HUDEP-2 (cell line): Measurements from ENCODE around the gene IRF2BP1.

Experiments
- DNase-seq, 76 experiments: peaks; one replicate each; lab custom pipeline; 2025; ENCODE audit not compliant: unreplicated experiment in 76 of 76; lab: John Stamatoyannopoulos, UW

IRF2BP1 gene

GRCh38 chr19:45863335-45863839, 22.6 kb downstream of the IRF2BP1 start:
- peak in 1 of 76 experiments; percentile 92 for DNase-seq

DNA sequence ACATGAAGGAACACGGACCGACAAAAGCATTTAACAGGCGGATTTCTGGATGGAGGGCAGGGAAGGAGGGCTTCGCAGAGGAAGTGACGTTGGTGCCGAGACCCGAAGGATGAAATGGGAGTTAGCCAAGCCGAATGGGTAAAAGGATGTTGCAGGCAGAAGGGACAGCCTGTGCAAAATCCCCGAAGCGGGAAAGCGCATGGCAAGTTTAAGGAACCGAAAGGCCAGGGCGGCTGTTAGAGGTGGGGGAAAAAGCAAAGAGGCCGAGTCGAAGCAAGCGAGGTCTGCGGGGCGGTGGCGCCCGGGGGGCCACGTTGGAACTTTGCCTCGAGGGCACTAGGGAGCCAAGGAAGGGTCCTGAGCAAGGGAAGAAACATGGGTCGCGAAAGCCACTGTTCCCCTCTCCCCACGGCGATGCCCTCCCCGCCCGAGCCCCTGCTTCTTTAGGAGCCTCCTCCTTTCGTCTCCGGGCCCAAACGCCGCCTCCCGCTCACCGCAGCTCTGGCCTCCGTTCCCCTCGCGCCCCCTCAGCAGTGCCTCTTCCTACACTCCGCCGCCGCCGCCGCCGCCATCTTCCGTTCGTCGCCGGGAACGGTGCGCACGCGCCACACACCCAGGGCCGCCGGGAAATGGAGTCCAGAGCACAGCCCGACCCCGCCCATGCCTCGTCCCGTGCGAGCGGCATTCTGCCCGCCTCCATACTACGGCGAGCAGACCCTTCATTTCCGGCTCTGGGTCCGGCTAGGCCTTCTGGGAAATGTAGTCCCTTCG, 23.2 kb downstream of the IRF2BP1 start, which contains the start of gene SYMPK:
TSS of gene SYMPK (minus strand) at position 584 of the 771 bp plus-strand sequence. CDS start 8,652 bp downstream, outside the sequence.
- DNase-seq = peak; percentile 74 to 100 (median 99)

DNA sequence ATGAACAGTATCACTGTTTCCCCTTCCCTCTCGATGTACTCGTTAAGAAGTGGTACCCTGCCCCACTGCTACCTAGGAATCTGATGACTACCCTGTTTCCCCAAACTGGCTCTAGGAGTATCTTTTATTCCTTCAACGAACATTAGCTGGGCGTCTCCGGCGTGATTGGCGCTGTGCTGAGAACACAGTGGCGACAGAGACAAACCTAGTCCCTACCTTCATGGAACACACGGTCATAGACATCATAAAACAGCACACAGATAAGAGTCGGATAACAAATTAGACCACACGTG, 23.7 kb downstream of the IRF2BP1 start:
- peak in 2 of 76 experiments; percentile 61 to 69 for DNase-seq

DNA sequence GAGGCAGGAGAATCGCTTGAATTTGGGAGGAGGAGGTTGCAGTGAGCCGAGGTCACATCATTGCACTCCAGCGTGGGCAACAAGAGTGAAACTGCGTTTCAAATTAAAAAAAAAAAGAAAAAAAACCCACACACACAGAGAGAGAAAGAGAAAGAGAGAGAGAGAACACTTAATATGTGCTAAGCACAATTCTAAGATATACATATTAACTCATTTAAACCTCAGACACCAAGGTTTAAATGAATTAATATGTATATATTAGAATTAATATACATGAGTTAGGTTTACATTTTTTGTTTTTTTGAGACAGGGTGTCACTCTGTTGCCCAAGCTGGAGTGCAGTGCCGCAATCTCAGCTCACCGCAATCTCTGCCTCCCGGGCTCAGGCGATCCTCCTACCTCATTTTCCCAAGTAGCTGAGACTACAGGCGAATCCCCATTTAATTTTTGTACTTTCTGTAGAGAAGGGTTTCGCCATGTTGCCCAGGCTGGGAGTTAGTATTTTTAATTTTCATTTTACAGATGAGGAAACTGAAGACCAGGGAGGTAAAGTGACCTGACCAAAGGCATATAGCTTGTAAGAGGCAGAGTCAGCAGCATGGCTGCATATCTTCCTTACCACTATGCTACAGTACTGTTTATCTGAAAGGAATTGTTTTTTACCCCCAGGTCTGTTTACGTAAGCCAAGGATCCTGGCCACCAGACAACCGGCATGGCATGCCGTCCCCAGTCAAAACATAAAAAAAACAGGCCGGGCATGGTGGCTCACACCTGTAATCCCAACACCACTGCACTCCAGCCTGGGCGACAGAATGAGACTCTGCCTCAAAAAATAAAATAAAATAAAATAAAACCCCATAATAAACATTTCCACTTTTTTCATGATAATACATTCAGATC, 25.3 kb downstream of the IRF2BP1 start:
- no peak for DNase-seq

DNA sequence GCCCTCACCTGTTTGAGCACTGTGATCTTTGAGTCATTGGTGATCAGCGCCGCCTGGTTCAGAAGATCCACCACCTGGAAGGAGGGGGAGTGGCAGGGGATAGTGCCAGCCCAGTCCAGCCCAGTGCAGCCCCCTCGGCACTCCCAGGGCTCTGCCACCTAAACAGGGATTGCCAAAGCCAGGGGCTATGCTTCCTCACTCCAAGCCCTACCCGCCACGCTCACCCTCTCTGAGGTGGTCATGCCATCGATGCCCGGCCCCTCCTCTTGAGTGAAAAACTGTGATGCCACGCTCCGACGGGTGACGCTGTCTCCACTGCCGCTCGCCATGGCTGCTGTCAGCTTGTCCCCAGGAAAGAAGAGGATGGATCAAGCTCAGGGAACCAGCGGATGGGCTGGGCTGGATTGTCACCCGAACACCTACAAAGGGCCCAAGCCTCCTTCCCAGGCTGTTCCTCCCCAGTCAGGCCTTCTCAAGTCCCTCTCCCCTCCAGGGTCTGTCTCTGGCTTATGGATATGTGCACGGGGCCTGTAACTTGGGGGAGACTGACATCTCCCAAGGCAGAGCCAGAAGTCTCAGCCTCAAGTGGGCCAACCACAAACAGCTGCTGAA, 31.7 kb downstream of the IRF2BP1 start:
- no peak for DNase-seq

DNA sequence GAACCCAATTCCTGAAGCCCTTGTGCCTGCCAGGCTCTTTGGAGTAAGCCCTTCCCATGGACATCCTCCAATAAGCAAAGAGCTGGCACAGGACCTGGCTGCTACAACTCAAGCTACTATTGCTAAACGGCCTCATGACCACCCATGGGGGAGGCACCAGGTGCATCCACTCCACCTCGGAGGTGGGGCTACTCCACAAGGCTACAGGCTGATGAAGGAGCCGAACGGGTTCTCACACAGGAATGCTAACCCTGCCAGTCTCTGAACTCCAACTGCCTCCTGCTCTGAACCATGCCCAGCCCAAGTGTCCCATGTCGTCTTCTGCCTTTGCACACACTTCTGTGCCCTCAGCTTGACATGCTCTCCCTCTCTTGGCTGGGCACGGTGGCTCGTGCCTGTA, 33.0 kb downstream of the IRF2BP1 start:
- no peak for DNase-seq

GRCh38 chr19:45852145-45852750, 33.7 kb downstream of the IRF2BP1 start:
- no peak for DNase-seq

- DNase-seq = peak in 1 of 76 experiments; percentile 3
Measured at GRCh38 chr19:45848922-45849321, 37.0 kb downstream of the IRF2BP1 start.

DNA sequence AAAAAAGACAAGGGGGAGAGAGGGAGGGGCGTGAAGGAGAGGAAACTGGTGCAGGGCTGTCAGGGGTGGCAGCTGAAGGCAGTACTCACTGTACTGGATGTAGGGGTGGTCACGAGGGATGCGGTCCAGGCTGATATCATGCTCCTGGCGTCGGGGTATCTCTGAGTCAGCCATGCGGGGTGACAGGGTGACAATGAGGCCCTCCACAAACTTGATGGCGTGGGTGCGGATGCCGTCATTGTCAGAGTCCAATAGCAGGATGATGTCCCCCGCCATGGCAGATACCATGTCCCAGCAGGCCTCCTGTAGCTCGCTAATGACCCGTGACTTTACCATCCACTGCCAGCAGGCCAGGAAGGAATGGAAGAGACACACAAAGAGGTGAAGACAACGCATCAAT, 38.3 kb downstream of the IRF2BP1 start:
- no peak for DNase-seq

- no peak for DNase-seq
Measured at GRCh38 chr19:45842198-45842597, 43.7 kb downstream of the IRF2BP1 start.

DNA sequence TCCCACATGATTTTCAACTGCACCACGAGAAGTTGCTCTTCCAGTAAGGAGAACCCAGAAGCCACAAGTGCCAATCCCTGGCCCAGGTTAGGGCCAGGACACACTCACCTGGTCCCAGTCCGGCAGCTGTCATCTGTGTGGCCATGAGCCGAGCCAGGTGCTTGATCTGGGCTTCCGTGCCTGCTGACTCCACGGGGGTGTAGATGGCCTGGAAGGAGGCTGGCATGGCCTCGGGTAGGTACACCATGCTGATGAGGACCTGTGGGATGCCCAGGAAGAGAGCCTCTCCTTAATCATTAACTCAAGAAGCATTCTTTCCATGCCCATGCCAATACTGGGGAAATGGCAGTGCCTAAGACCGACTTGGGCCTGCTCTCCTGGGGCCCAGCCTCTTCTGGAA, 51.0 kb downstream of the IRF2BP1 start:
- no peak for DNase-seq
